ENCODE results near the gene ZWILCH.
"Not testable (repeated sequence)": the region's sequence is repeated elsewhere in the genome, so short reads cannot be mapped to it uniquely, and the experiment has no call there.

ZWILCH gene

DNA sequence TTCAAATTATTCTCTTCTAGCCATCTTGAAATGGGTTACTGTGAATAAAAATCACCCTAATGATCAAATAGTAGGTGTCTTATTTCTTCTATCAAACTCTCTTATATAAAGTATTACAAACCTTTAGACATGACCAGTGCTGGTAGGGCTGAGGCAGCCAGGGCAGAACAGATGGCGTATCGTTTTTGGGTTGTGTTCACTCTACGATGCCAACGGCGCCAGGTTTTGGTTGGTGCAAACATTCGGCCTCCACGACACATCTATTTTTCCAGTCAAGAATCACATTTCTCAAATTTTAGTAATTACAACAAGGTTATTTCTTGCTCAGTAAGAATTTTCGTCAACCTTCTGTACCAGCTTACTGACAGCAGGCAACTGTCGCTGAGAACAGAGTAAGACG, 2.6 kb upstream of the ZWILCH start:
- TF ChIP-seq, protein P1, sequence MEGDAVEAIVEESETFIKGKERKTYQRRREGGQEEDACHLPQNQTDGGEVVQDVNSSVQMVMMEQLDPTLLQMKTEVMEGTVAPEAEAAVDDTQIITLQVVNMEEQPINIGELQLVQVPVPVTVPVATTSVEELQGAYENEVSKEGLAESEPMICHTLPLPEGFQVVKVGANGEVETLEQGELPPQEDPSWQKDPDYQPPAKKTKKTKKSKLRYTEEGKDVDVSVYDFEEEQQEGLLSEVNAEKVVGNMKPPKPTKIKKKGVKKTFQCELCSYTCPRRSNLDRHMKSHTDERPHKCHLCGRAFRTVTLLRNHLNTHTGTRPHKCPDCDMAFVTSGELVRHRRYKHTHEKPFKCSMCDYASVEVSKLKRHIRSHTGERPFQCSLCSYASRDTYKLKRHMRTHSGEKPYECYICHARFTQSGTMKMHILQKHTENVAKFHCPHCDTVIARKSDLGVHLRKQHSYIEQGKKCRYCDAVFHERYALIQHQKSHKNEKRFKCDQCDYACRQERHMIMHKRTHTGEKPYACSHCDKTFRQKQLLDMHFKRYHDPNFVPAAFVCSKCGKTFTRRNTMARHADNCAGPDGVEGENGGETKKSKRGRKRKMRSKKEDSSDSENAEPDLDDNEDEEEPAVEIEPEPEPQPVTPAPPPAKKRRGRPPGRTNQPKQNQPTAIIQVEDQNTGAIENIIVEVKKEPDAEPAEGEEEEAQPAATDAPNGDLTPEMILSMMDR (IDR thresholded peaks at IDR 0.05; ENCODE audit: insufficient read depth, low read depth, low read length, missing control alignments) = no peak
- peak overlapping the region; percentile 86 for H3K4me3 ChIP-seq (ENCODE audit: low read depth, low read length)
- DNase-seq (ENCODE audit: low read depth) = no peak

DNA sequence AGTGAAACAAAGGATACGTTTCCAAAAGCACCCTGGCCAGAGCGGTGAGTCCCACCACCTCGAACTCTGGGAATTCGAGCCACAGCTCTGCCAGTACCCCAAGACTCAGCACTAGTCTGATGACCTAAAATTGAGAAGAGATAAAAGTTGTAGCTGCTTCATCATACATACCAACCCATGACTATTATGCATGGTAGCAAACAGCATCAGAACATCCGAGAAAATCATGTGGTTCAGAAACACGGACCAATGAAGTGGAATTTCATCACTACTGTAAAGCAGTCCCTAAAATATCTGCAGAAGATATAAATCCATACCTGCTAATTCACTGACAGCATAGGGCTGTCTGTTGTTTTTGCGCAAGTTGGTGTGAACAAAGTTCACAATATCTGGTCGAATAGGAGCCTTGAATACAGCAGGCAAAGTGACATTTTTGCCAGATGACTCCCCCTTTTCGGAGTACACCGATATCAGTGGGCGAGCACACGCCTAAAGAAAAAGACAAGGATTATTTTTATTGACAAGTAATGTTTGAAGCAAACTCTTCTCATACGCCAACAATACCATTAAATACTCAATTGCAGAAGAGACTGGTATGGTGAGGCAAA, 2.0 kb upstream of the ZWILCH start:
- H3K4me3 ChIP-seq (ENCODE audit: low read depth, low read length) = peak overlapping the region; percentile 86
- DNase-seq (ENCODE audit: low read depth) = not testable (repeated sequence)

DNA sequence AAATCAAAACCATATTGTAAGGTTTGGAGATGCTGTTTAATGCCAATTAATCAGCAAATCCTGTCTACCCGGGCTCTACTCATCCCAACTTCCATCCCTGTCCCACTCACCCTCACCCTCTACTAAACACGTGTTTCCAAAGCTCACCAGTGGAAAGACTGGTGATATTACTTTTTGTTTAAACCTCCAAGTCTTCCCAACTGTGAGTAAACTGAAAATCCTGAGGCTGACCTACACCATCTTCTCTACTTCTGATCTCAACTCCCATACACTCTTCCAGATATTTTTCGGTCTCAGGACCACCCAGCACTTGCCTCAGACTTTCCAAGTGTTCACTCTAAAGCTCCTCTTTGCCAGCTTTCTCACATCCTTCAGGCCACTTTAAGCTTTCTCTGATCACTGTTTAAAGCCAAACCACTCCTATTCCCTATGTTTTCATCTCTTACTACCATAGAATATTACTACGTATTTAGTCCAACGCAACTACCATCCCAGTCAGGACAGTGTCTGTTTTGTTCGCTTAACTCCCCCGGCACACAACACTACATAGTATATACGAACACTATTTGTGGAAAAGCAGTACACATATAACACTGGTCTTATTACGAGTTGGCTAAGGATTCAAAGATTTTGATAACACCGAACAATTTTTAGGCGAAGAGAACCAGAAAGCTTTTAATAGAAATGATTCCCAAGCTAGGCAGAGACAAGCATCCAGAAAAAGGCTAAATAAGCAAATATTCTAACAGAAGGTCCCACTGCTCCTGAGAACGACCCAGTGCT, 1.2 kb upstream of the ZWILCH start:
- no peak for DNase-seq (ENCODE audit: low read depth)

DNA sequence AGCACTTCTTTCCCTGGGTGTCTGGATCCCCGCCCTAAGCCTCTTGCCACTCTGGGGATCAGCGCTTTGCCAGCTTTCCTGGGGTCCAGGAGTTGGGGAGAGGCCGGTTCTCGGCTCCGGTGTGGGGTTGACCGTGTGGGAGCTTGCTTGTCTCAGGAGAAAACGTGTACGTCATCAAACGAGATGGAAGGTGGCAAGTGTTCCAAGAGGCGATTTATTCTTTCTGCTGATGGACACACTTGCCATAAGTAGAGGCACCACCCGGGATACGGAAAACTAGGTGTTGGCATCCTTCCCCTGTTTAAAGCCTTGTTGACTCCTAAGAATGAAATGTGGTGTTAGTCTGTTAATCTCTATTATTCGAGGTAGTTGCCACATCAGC, 295 bp downstream of the ZWILCH start:
- no peak for DNase-seq (ENCODE audit: low read depth)
- TF ChIP-seq, protein P1 (IDR thresholded peaks at IDR 0.05; ENCODE audit: insufficient read depth, low read depth, low read length, missing control alignments) = no peak
- peak overlapping the region; percentile 86 for H3K4me3 ChIP-seq (ENCODE audit: low read depth, low read length)

More for the DNA sequence above, 1.2 kb upstream of the ZWILCH start:
- TF ChIP-seq, protein P1 (IDR thresholded peaks at IDR 0.05; ENCODE audit: insufficient read depth, low read depth, low read length, missing control alignments) = no peak
- peak overlapping the region; percentile 86 for H3K4me3 ChIP-seq (ENCODE audit: low read depth, low read length)

DNA sequence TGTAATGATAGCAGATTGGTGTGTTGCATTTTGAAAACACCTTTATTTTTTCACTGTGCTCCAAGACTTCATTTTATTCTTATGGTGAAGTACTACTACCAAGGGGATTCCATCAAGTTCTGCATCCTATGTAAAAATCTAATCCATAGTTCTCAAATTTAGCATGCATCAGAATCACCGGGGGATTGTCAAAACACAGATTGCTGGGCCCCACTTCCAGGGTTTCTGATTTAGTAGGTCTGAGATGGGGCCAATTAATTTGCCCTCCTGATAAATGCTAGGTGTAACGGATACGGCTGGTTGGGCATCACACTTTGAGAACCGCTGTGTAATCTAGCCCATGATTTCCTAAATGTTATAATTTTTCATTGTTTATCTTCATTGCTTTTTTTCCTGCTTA, 692 bp downstream of the ZWILCH start:
- DNase-seq (ENCODE audit: low read depth) = no peak
- peak overlapping the region; percentile 86 for H3K4me3 ChIP-seq (ENCODE audit: low read depth, low read length)
- TF ChIP-seq, protein P1 (IDR thresholded peaks at IDR 0.05; ENCODE audit: insufficient read depth, low read depth, low read length, missing control alignments) = no peak

DNA sequence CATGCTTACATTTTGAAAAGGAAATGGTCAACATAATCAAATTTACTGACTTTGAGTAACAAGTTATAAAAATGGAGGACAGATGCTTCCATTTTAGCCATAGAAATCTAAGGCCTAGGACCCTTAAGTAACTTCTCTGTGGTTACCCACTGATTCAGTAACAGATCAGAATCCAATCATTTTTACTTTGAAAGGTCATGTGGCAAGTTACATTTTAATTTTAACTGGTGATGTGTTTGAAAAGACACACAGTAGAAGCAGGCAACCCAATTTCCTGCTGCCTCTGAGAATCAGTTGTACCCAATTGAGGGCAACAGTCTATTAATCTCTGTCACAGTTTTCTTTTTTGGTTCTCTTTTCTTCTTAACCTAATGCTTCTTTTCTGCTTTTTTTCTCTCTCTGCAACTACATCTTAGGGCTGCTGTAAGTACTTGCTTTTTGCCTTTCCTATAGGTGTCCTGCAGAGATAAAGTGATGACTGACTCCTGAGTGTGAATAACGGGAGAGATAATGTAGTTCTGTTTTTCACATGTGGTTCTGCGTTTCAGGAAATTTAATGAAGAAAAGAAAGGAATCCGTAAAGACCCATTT, 3.3 kb downstream of the ZWILCH start:
- H3K4me3 ChIP-seq (ENCODE audit: low read depth, low read length) = no peak overlapping the region
- DNase-seq (ENCODE audit: low read depth) = no peak
- TF ChIP-seq, protein P1 (IDR thresholded peaks at IDR 0.05; ENCODE audit: insufficient read depth, low read depth, low read length, missing control alignments) = no peak

DNA sequence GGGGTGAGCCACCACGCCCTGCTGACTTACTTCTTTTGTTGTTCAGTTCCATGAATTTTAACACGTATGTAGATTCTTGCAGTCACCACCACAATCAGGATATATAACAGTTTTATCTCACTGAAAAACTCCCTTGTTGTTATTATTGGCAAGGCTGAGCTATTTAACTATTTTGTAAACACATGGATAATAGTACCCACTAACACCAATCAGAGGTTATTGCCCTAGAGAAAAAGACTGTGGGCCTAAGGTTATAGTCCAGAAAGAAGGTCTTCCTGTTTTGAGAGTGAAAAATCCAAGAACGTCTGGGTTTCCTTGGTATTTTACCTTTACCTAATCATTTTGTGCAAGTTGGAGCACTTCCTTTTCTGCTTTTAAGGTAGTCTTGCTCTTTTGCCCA, 9.5 kb downstream of the ZWILCH start:
- H3K4me3 ChIP-seq (ENCODE audit: low read depth, low read length) = no peak overlapping the region

More for the DNA sequence above, 9.5 kb downstream of the ZWILCH start:
- TF ChIP-seq, protein P1 (IDR thresholded peaks at IDR 0.05; ENCODE audit: insufficient read depth, low read depth, low read length, missing control alignments) = no peak
- no peak for DNase-seq (ENCODE audit: low read depth)

All from GM12865 (cell line).